GM21737 (cell line): ENCODE results near the gene FCER1A.
"Not testable (repeated sequence)": the region's sequence is repeated elsewhere in the genome, so short reads cannot be mapped to it uniquely, and the experiment has no call there.

Experiments used
- ATAC-seq: cut with Tn5 transposase; IDR thresholded peaks from one replicate; pipeline ENCODE4 v1.9.1; 2021; ENCODE audit warnings: mild to moderate bottlenecking, moderate library complexity; ENCODE audit not compliant: unreplicated experiment

The FCER1A gene

GRCh38 chr1:159349374-159349773 is 47.2 kb downstream of the FCER1A start:
- not testable (repeated sequence) for ATAC-seq

GRCh38 chr1:159352436-159352835 is 50.3 kb downstream of the FCER1A start:
- no peak for ATAC-seq
